HEK293 (cell line): ENCODE measurements around the gene CEP135.

Source experiments
- CTCF ChIA-PET: fragments of 350-600 bp; formaldehyde crosslinking; extraction: SDS; loops from one replicate; lab custom pipeline; 2021; ENCODE audit warnings: antibody characterized with exemption; lab: Yijun Ruan, JAX
- POLR2A ChIA-PET: fragments of 300-600 bp; formaldehyde crosslinking; extraction: SDS; loops from one replicate; lab custom pipeline; 2020; ENCODE audit warnings: antibody characterized with exemption, inconsistent platforms; lab: Yijun Ruan, JAX
- H3K27ac ChIP-seq: fragments of 200-500 bp; sonication (Bioruptor generic); 2 replicates; pipeline ENCODE4 v1.5.1; 2014; ENCODE audit warnings: low read depth, low read length, control low read depth, inconsistent platforms; ENCODE audit errors: extremely low read depth
- H3K36me3 ChIP-seq, 2 experiments: fragments of 200-500 bp in 1 of 2; sonication (Bioruptor generic) in 1 of 2; 1 replicate in 1 of 2; 2 replicates in 1 of 2; pipeline ENCODE4 v1.5.1; 2014 to 2017; ENCODE audit warnings: inconsistent platforms in 2 of 2, low read length in 2 of 2; ENCODE audit not compliant: control insufficient read depth in 2 of 2, insufficient read depth in 1 of 2
- H3K4me1 ChIP-seq: fragments of 200-500 bp; sonication (Bioruptor generic); 2 replicates; pipeline ENCODE4 v1.5.1; 2014; ENCODE audit warnings: mild to moderate bottlenecking, low read length, inconsistent platforms; ENCODE audit not compliant: control insufficient read depth, insufficient read depth
- H3K4me3 ChIP-seq: 2 replicates; pipeline ENCODE4 v1.5.1; 2011; ENCODE audit warnings: low read depth, mild to moderate bottlenecking, control low read depth, low read length, moderate library complexity
- H3K9me3 ChIP-seq: fragments of 200-500 bp; sonication (Bioruptor generic); 2 replicates; pipeline ENCODE4 v1.5.1; 2014; ENCODE audit warnings: low read depth, low read length, inconsistent platforms; ENCODE audit not compliant: control insufficient read depth, insufficient read depth
- YY1 ChIP-seq: fragments of 450-650 bp; formaldehyde crosslinking; IDR thresholded peaks from 2 replicates; pipeline ENCODE4 v1.5.1; 2018; ENCODE audit warnings: missing biosample characterization, missing genetic modification characterization
- ZBTB1 ChIP-seq: fragments of 450-650 bp; formaldehyde crosslinking; IDR thresholded peaks from 2 replicates; pipeline ENCODE4 v1.5.1; 2016; ENCODE audit warnings: missing biosample characterization, missing genetic modification characterization
- ZFHX2 ChIP-seq: fragments of 450-650 bp; formaldehyde crosslinking; conservative IDR thresholded peaks from 2 replicates; pipeline ENCODE4 v1.5.1; 2016; ENCODE audit warnings: missing biosample characterization, missing genetic modification characterization
- ZFP41 ChIP-seq: fragments of 450-650 bp; formaldehyde crosslinking; IDR thresholded peaks from 2 replicates; pipeline ENCODE4 v1.5.1; 2016; ENCODE audit warnings: missing biosample characterization, missing genetic modification characterization, borderline replicate concordance
- ZNF140 ChIP-seq: fragments of 450-650 bp; formaldehyde crosslinking; IDR thresholded peaks from 2 replicates; pipeline ENCODE4 v1.5.1; 2016; ENCODE audit warnings: missing biosample characterization, missing genetic modification characterization
- ZNF146 ChIP-seq: fragments of 450-650 bp; formaldehyde crosslinking; IDR thresholded peaks from 2 replicates; pipeline ENCODE4 v1.5.1; 2016; ENCODE audit warnings: missing biosample characterization, missing genetic modification characterization
- ZNF248 ChIP-seq: fragments of 450-650 bp; formaldehyde crosslinking; IDR thresholded peaks from 2 replicates; pipeline ENCODE4 v1.5.1; 2017; ENCODE audit warnings: missing biosample characterization, missing genetic modification characterization
- ZNF266 ChIP-seq: fragments of 450-650 bp; formaldehyde crosslinking; IDR thresholded peaks from 2 replicates; pipeline ENCODE4 v1.5.1; 2016; ENCODE audit warnings: missing biosample characterization, missing genetic modification characterization, low read depth
- ZNF324 ChIP-seq: fragments of 450-650 bp; formaldehyde crosslinking; IDR thresholded peaks from 2 replicates; pipeline ENCODE4 v1.5.1; 2016; ENCODE audit warnings: missing biosample characterization, missing genetic modification characterization
- ZNF433 ChIP-seq: fragments of 450-650 bp; formaldehyde crosslinking; IDR thresholded peaks from 2 replicates; pipeline ENCODE4 v1.5.1; 2016; ENCODE audit warnings: missing biosample characterization, missing genetic modification characterization, low read depth
- ZNF544 ChIP-seq: fragments of 450-650 bp; formaldehyde crosslinking; IDR thresholded peaks from 2 replicates; pipeline ENCODE4 v1.5.0; 2017; ENCODE audit warnings: missing biosample characterization, missing genetic modification characterization
- ZNF555 ChIP-seq: fragments of 450-650 bp; formaldehyde crosslinking; conservative IDR thresholded peaks from 2 replicates; pipeline ENCODE4 v1.5.1; 2017; ENCODE audit warnings: missing biosample characterization, mild to moderate bottlenecking, missing genetic modification characterization, inconsistent platforms
- ZNF561 ChIP-seq: fragments of 450-650 bp; IDR thresholded peaks from 2 replicates; pipeline ENCODE4 v1.5.1; 2018; ENCODE audit warnings: missing biosample characterization, missing genetic modification characterization, borderline replicate concordance
- ZNF664 ChIP-seq: fragments of 450-650 bp; formaldehyde crosslinking; IDR thresholded peaks from 2 replicates; pipeline ENCODE4 v1.5.1; 2016; ENCODE audit warnings: missing biosample characterization, missing genetic modification characterization
- ZNF677 ChIP-seq: fragments of 450-650 bp; IDR thresholded peaks from 2 replicates; pipeline ENCODE4 v1.5.0; 2018; ENCODE audit warnings: missing biosample characterization, mild to moderate bottlenecking, missing genetic modification characterization, moderate library complexity
- ZNF701 ChIP-seq: fragments of 450-650 bp; formaldehyde crosslinking; IDR thresholded peaks from 2 replicates; pipeline ENCODE4 v1.5.1; 2016; ENCODE audit warnings: missing biosample characterization, missing genetic modification characterization
- ZNF777 ChIP-seq: fragments of 450-650 bp; formaldehyde crosslinking; IDR thresholded peaks from 2 replicates; pipeline ENCODE4 v1.5.1; 2017; ENCODE audit warnings: missing biosample characterization, missing genetic modification characterization, borderline replicate concordance
- ZNF785 ChIP-seq: fragments of 450-650 bp; formaldehyde crosslinking; IDR thresholded peaks from 2 replicates; pipeline ENCODE4 v1.5.1; 2016; ENCODE audit warnings: missing biosample characterization, missing genetic modification characterization
- ZSCAN23 ChIP-seq: fragments of 450-650 bp; formaldehyde crosslinking; IDR thresholded peaks from 2 replicates; pipeline ENCODE4 v1.5.1; 2016; ENCODE audit warnings: missing biosample characterization, missing genetic modification characterization
- ZSCAN30 ChIP-seq: fragments of 450-650 bp; IDR thresholded peaks from 2 replicates; pipeline ENCODE4 v1.5.1; 2018; ENCODE audit warnings: missing biosample characterization, mild to moderate bottlenecking, missing genetic modification characterization, moderate library complexity
- TF ChIP-seq, protein P1 (sequence below): fragments of 450-650 bp; formaldehyde crosslinking; IDR thresholded peaks from 2 replicates; pipeline ENCODE4 v1.5.1; 2017; ENCODE audit warnings: missing biosample characterization, missing genetic modification characterization
- TF ChIP-seq, protein P2 (sequence below): fragments of 450-650 bp; formaldehyde crosslinking; IDR thresholded peaks from 2 replicates; pipeline ENCODE4 v1.5.1; 2016; ENCODE audit warnings: missing biosample characterization, missing genetic modification characterization
- TF ChIP-seq, protein P3 (sequence below): fragments of 450-650 bp; formaldehyde crosslinking; conservative IDR thresholded peaks from 2 replicates; pipeline ENCODE4 v1.5.1; 2016; ENCODE audit warnings: low read depth, missing biosample characterization, missing genetic modification characterization
- TF ChIP-seq, protein P4 (sequence below): fragments of 450-650 bp; IDR thresholded peaks from 2 replicates; pipeline ENCODE4 v1.5.1; 2018; ENCODE audit warnings: missing biosample characterization, missing genetic modification characterization
- TF ChIP-seq, protein P5 (sequence below): sonication (generic); formaldehyde crosslinking; IDR thresholded peaks from 2 replicates; pipeline ENCODE4 v1.8.1; 2022; ENCODE audit warnings: mild to moderate bottlenecking, moderate library complexity, missing genetic modification reagents

Gene CEP135, protein sequence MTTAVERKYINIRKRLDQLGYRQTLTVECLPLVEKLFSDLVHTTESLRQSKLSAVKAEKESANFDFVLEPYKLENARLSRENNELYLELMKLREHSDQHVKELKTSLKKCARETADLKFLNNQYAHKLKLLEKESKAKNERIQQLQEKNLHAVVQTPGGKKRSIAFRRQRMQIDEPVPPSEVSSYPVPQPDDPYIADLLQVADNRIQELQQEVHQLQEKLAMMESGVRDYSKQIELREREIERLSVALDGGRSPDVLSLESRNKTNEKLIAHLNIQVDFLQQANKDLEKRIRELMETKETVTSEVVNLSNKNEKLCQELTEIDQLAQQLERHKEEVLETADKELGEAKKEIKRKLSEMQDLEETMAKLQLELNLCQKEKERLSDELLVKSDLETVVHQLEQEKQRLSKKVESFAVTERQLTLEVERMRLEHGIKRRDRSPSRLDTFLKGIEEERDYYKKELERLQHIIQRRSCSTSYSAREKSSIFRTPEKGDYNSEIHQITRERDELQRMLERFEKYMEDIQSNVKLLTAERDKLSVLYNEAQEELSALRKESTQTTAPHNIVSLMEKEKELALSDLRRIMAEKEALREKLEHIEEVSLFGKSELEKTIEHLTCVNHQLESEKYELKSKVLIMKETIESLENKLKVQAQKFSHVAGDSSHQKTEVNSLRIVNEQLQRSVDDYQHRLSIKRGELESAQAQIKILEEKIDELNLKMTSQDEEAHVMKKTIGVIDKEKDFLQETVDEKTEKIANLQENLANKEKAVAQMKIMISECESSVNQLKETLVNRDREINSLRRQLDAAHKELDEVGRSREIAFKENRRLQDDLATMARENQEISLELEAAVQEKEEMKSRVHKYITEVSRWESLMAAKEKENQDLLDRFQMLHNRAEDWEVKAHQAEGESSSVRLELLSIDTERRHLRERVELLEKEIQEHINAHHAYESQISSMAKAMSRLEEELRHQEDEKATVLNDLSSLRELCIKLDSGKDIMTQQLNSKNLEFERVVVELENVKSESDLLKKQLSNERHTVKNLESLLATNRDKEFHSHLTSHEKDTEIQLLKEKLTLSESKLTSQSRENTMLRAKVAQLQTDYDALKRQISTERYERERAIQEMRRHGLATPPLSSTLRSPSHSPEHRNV

DNA sequence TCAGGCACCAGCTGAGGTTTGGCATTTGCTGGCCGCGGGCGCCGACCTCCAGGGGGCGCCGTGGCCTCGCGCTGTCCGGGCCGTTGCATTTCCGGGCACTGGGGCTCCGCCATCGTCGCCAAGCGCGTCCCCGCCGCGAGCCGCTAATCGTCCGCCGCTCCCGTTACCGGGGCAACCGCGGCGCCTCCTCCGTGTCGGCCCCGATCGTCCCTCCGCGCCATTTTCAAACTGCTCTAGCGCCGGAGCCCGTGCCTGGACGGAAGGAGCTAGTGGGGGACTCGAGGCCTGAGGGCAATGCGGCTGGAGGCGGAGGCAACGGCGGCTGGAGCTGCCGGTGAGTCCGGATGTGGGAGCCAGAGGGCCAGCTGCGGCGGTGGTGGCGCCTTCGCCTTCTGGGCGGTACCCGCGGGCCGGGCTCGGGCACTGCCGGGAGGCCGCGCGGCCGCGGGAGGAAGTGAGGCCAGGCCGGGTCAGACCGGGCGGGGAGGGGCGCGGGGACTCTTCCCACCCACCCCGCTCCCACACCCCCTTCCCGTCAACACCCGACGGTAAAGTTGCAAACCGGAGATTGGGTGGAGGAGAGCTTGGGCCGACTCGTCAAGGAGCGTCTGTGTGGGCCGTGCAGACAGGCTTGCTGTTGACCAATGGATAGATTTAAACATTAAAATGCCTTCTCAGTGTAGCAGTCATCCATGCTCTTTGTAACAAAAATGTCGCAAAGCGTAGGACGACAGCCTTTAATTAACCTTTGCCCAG, at the start of gene CEP135:
CEP135 (plus strand) TSS at position 220 of the 756 bp plus-strand sequence. CDS start 3,186 bp downstream, outside the sequence.
- Histone ChIP-seq H3K4me1 (peaks cover 4% of the 10 kb centered on the region; the same call in 1 of the 2 replicates), H3K4me3 (peak within 1 kb of the TSS; percentile 96), H3K36me3 (peaks cover 4 to 18% of the 10 kb centered on the region in 2 experiments; a peak in 1 of 3 replicates), H3K27ac (peak within 1 kb of the TSS; percentile 85), H3K9me3 (no peaks in the 10 kb centered on the region)
- CTCF ChIA-PET: interaction anchor here (0.6 to 2.3 kb wide), 21 partner anchors 8 to 967 kb away, joined by 3 to 21 read pairs (median 4); no protein-coding TSS in a partner anchor
- POLR2A ChIA-PET: interaction anchor here (0.6 to 1.2 kb wide), 5 partner anchors 101 to 584 kb away, joined by 3 to 7 read pairs (median 4); partner anchors contain the start of gene AASDH
- TF ChIP-seq ZNF664 (tag by site-specific recombination) (no peak), ZNF140 (tag by site-specific recombination) (no peak), ZNF433 (tag by site-specific recombination) (no peak), ZSCAN23 (no peak), ZNF561 (tag by site-specific recombination) (peak; percentile 79), ZNF785 (tag by site-specific recombination) (no peak), ZNF677 (tag by site-specific recombination) (no peak), ZFP41 (tag by site-specific recombination) (no peak), ZNF555 (no peak), ZNF266 (tag by site-specific recombination) (no peak), ZNF248 (tag by site-specific recombination) (no peak), ZBTB1 (tag by site-specific recombination) (no peak), ZFHX2 (tag by site-specific recombination) (peak; percentile 53), ZNF146 (no peak; the same call in 1 of the 2 replicates), YY1 (peak; percentile 88), ZNF777 (tag by site-specific recombination) (peak; percentile 46; the same call in 1 of the 2 replicates), ZSCAN30 (tag by site-specific recombination) (peak; percentile 21), ZNF544 (no peak), ZNF701 (tag by site-specific recombination) (no peak), ZNF324 (tag by site-specific recombination) (no peak)
- TF ChIP-seq, protein P1, sequence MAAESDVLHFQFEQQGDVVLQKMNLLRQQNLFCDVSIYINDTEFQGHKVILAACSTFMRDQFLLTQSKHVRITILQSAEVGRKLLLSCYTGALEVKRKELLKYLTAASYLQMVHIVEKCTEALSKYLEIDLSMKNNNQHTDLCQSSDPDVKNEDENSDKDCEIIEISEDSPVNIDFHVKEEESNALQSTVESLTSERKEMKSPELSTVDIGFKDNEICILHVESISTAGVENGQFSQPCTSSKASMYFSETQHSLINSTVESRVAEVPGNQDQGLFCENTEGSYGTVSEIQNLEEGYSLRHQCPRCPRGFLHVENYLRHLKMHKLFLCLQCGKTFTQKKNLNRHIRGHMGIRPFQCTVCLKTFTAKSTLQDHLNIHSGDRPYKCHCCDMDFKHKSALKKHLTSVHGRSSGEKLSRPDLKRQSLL (tag by site-specific recombination): peak; percentile 98
- TF ChIP-seq, protein P2, sequence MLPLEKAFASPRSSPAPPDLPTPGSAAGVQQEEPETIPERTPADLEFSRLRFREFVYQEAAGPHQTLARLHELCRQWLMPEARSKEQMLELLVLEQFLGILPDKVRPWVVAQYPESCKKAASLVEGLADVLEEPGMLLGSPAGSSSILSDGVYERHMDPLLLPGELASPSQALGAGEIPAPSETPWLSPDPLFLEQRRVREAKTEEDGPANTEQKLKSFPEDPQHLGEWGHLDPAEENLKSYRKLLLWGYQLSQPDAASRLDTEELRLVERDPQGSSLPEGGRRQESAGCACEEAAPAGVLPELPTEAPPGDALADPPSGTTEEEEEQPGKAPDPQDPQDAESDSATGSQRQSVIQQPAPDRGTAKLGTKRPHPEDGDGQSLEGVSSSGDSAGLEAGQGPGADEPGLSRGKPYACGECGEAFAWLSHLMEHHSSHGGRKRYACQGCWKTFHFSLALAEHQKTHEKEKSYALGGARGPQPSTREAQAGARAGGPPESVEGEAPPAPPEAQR (tag by site-specific recombination): no peak
- TF ChIP-seq, protein P3, sequence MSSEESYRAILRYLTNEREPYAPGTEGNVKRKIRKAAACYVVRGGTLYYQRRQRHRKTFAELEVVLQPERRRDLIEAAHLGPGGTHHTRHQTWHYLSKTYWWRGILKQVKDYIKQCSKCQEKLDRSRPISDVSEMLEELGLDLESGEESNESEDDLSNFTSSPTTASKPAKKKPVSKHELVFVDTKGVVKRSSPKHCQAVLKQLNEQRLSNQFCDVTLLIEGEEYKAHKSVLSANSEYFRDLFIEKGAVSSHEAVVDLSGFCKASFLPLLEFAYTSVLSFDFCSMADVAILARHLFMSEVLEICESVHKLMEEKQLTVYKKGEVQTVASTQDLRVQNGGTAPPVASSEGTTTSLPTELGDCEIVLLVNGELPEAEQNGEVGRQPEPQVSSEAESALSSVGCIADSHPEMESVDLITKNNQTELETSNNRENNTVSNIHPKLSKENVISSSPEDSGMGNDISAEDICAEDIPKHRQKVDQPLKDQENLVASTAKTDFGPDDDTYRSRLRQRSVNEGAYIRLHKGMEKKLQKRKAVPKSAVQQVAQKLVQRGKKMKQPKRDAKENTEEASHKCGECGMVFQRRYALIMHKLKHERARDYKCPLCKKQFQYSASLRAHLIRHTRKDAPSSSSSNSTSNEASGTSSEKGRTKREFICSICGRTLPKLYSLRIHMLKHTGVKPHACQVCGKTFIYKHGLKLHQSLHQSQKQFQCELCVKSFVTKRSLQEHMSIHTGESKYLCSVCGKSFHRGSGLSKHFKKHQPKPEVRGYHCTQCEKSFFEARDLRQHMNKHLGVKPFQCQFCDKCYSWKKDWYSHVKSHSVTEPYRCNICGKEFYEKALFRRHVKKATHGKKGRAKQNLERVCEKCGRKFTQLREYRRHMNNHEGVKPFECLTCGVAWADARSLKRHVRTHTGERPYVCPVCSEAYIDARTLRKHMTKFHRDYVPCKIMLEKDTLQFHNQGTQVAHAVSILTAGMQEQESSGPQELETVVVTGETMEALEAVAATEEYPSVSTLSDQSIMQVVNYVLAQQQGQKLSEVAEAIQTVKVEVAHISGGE (tag by site-specific recombination): peak; percentile 93
- TF ChIP-seq, protein P4, sequence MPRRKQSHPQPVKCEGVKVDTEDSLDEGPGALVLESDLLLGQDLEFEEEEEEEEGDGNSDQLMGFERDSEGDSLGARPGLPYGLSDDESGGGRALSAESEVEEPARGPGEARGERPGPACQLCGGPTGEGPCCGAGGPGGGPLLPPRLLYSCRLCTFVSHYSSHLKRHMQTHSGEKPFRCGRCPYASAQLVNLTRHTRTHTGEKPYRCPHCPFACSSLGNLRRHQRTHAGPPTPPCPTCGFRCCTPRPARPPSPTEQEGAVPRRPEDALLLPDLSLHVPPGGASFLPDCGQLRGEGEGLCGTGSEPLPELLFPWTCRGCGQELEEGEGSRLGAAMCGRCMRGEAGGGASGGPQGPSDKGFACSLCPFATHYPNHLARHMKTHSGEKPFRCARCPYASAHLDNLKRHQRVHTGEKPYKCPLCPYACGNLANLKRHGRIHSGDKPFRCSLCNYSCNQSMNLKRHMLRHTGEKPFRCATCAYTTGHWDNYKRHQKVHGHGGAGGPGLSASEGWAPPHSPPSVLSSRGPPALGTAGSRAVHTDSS (tag by site-specific recombination): no peak; the same call in 1 of the 2 replicates
- TF ChIP-seq, protein P5, sequence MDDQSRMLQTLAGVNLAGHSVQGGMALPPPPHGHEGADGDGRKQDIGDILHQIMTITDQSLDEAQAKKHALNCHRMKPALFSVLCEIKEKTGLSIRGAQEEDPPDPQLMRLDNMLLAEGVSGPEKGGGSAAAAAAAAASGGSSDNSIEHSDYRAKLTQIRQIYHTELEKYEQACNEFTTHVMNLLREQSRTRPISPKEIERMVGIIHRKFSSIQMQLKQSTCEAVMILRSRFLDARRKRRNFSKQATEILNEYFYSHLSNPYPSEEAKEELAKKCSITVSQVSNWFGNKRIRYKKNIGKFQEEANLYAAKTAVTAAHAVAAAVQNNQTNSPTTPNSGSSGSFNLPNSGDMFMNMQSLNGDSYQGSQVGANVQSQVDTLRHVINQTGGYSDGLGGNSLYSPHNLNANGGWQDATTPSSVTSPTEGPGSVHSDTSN: no peak; the same call in 1 of the 2 replicates
